ENCODE measurements around the gene TSPEAR.

The TSPEAR gene

GRCh38 chr21:44702973-44703730 is 8.2 kb downstream of the TSPEAR start:
- Histone ChIP-seq H3F3A (ENCODE audit: insufficient read depth, low read length) (no peaks in the 10 kb centered on the region), H3K79me2 (ENCODE audit: insufficient read depth, low read length) (no peaks in the 10 kb centered on the region), H2AFZ (ENCODE audit: low read length) (no peak overlapping the region), H3K4me1 (ENCODE audit: insufficient read depth, low read length, severe bottlenecking) (no peaks in the 10 kb centered on the region), H3K27me3 (ENCODE audit: insufficient read depth, low read length) (0 out of 2 replicates have a peak, but pooled peaks cover 4% of the 10 kb centered on the region), H3K27ac (ENCODE audit: low read depth, low read length, poor library complexity, severe bottlenecking) (no peak overlapping the region), H3K4me2 (ENCODE audit: low read length) (no peak overlapping the region), H3K9ac (ENCODE audit: low read length) (no peak overlapping the region), H4K20me1 (ENCODE audit: insufficient read depth, low read length) (no peaks in the 10 kb centered on the region), H3K9me3 (ENCODE audit: low read length) (no peaks in the 10 kb centered on the region), H3K4me3 (ENCODE audit: low read depth, low read length, poor library complexity, severe bottlenecking) (no peak overlapping the region), H3K36me3 (ENCODE audit: insufficient read depth, low read length) (no peaks in the 10 kb centered on the region), H3K9me2 (ENCODE audit: low read depth, low read length) (no peaks in the 10 kb centered on the region)
- no peak for TF ChIP-seq EZH2 (IDR thresholded peaks at IDR 0.05; ENCODE audit: borderline replicate concordance, low read length)
- no peak for TF ChIP-seq CTCF (IDR thresholded peaks at IDR 0.05; ENCODE audit: low read length)

GRCh38 chr21:44702111-44702972 is 9.0 kb downstream of the TSPEAR start:
- Histone ChIP-seq H3K9me3 (ENCODE audit: low read length) (no peaks in the 10 kb centered on the region), H3F3A (ENCODE audit: insufficient read depth, low read length) (no peaks in the 10 kb centered on the region), H3K79me2 (ENCODE audit: insufficient read depth, low read length) (no peaks in the 10 kb centered on the region), H4K20me1 (ENCODE audit: insufficient read depth, low read length) (no peaks in the 10 kb centered on the region), H3K9me2 (ENCODE audit: low read depth, low read length) (no peaks in the 10 kb centered on the region), H3K36me3 (ENCODE audit: insufficient read depth, low read length) (no peaks in the 10 kb centered on the region), H3K4me2 (ENCODE audit: low read length) (no peak overlapping the region), H2AFZ (ENCODE audit: low read length) (no peak overlapping the region), H3K27me3 (ENCODE audit: insufficient read depth, low read length) (0 out of 2 replicates have a peak, but pooled peaks cover 4% of the 10 kb centered on the region), H3K27ac (ENCODE audit: low read depth, low read length, poor library complexity, severe bottlenecking) (no peak overlapping the region), H3K4me3 (ENCODE audit: low read depth, low read length, poor library complexity, severe bottlenecking) (no peak overlapping the region), H3K4me1 (ENCODE audit: insufficient read depth, low read length, severe bottlenecking) (no peaks in the 10 kb centered on the region), H3K9ac (ENCODE audit: low read length) (no peak overlapping the region)
- TF ChIP-seq CTCF (IDR thresholded peaks at IDR 0.05; ENCODE audit: low read length), result no peak
- TF ChIP-seq EZH2 (IDR thresholded peaks at IDR 0.05; ENCODE audit: borderline replicate concordance, low read length), result no peak

GRCh38 chr21:44701541-44701940 is 9.8 kb downstream of the TSPEAR start:
- Histone ChIP-seq H3K4me2 (ENCODE audit: low read length) (no peak overlapping the region), H3F3A (ENCODE audit: insufficient read depth, low read length) (no peaks in the 10 kb centered on the region), H3K9ac (ENCODE audit: low read length) (no peak overlapping the region), H3K4me3 (ENCODE audit: low read depth, low read length, poor library complexity, severe bottlenecking) (no peak overlapping the region), H3K4me1 (ENCODE audit: insufficient read depth, low read length, severe bottlenecking) (no peaks in the 10 kb centered on the region), H3K36me3 (ENCODE audit: insufficient read depth, low read length) (no peaks in the 10 kb centered on the region), H3K79me2 (ENCODE audit: insufficient read depth, low read length) (no peaks in the 10 kb centered on the region), H3K9me3 (ENCODE audit: low read length) (no peaks in the 10 kb centered on the region), H2AFZ (ENCODE audit: low read length) (no peak overlapping the region), H3K27me3 (ENCODE audit: insufficient read depth, low read length) (0 out of 2 replicates have a peak, but pooled peaks cover 4% of the 10 kb centered on the region), H4K20me1 (ENCODE audit: insufficient read depth, low read length) (no peaks in the 10 kb centered on the region), H3K9me2 (ENCODE audit: low read depth, low read length) (no peaks in the 10 kb centered on the region), H3K27ac (ENCODE audit: low read depth, low read length, poor library complexity, severe bottlenecking) (no peak overlapping the region)
- TF ChIP-seq CTCF (IDR thresholded peaks at IDR 0.05; ENCODE audit: low read length) (no peak), EZH2 (IDR thresholded peaks at IDR 0.05; ENCODE audit: borderline replicate concordance, low read length) (no peak)
